ENCODE data around the gene BMP10.

BMP10 gene

GRCh38 chr2:68885074-68885810 is 14.0 kb upstream of the BMP10 start:
- in situ Hi-C loops (cut with HindIII; ENCODE audit: low sequenced_read_pairs), result no loop called here
- no peak overlapping the region for H3K4me3 ChIP-seq (ENCODE audit: low read depth, low read length)
- TF ChIP-seq CTCF (IDR thresholded peaks at IDR 0.05; ENCODE audit: low read depth, low read length), result no peak
- no peak for DNase-seq (ENCODE audit: low read depth, low spot score)

GRCh38 chr2:68880213-68880612 is 9.0 kb upstream of the BMP10 start:
- DNase-seq (ENCODE audit: low read depth, low spot score), result no peak
- in situ Hi-C loops (cut with HindIII; ENCODE audit: low sequenced_read_pairs), result no loop called here
- no peak overlapping the region for H3K4me3 ChIP-seq (ENCODE audit: low read depth, low read length)
- no peak for TF ChIP-seq CTCF (IDR thresholded peaks at IDR 0.05; ENCODE audit: low read depth, low read length)

- H3K4me3 ChIP-seq (ENCODE audit: low read depth, low read length), result no peak overlapping the region
- in situ Hi-C loops (cut with HindIII; ENCODE audit: low sequenced_read_pairs), result no loop called here
- DNase-seq (ENCODE audit: low read depth, low spot score), result no peak
- TF ChIP-seq CTCF (IDR thresholded peaks at IDR 0.05; ENCODE audit: low read depth, low read length), result no peak
Observed at GRCh38 chr2:68879296-68879695, 8.1 kb upstream of the BMP10 start.

- DNase-seq (ENCODE audit: low read depth, low spot score), result no peak
- in situ Hi-C loops (cut with HindIII; ENCODE audit: low sequenced_read_pairs), result no loop called here
- no peak overlapping the region for H3K4me3 ChIP-seq (ENCODE audit: low read depth, low read length)
- no peak for TF ChIP-seq CTCF (IDR thresholded peaks at IDR 0.05; ENCODE audit: low read depth, low read length)
Observed at GRCh38 chr2:68878753-68879152, 7.6 kb upstream of the BMP10 start.

- no peak for TF ChIP-seq CTCF (IDR thresholded peaks at IDR 0.05; ENCODE audit: low read depth, low read length)
- no peak overlapping the region for H3K4me3 ChIP-seq (ENCODE audit: low read depth, low read length)
- in situ Hi-C loops (cut with HindIII; ENCODE audit: low sequenced_read_pairs), result no loop called here
- DNase-seq (ENCODE audit: low read depth, low spot score), result no peak
Observed at GRCh38 chr2:68878071-68878711, 7.0 kb upstream of the BMP10 start.

GRCh38 chr2:68877079-68877772 is 6.0 kb upstream of the BMP10 start:
- DNase-seq (ENCODE audit: low read depth, low spot score), result no peak
- no peak overlapping the region for H3K4me3 ChIP-seq (ENCODE audit: low read depth, low read length)
- no peak for TF ChIP-seq CTCF (IDR thresholded peaks at IDR 0.05; ENCODE audit: low read depth, low read length)

More at GRCh38 chr2:68877079-68877772, 6.0 kb upstream of the BMP10 start:
- in situ Hi-C loops (cut with HindIII; ENCODE audit: low sequenced_read_pairs), result no loop called here
